ENCODE data around the gene LOXL1.

LOXL1 gene

DNA sequence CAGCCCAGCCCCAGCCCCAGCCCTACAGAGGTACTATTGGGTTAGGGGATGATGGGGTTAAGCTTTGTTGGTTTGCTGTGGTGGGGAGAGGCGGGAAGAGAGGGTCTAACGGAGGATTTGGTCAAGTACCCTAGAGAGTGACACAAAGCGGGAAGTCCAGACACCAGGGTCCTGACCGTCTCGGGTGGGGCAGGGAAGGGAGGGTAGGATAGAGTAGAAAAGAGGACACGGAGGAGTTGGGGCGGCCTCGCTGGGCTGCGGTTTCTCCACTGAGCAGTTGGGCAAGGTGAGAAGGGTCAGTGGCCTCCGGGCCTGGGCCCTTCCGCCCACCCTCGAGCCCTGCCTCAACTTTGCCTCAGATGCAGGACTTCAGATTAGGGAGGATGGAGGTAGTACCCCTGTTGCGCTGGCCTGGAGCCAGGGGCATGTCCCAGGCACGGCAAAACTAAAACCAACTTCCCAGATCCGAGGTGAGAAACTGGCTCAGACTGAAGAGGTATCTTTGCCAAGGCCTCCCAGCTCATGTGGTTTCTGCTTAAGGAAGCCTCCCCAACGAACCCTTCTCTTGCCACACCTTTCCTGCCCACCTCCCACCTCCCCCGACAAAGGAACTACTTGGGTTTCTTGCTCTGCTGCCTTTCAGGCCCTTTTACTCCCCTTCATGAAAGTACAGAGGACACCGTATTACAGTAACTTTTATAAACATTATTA is 68.8 kb downstream of the LOXL1 start:
- no peak for DNase-seq (ENCODE audit: low spot score)

DNA sequence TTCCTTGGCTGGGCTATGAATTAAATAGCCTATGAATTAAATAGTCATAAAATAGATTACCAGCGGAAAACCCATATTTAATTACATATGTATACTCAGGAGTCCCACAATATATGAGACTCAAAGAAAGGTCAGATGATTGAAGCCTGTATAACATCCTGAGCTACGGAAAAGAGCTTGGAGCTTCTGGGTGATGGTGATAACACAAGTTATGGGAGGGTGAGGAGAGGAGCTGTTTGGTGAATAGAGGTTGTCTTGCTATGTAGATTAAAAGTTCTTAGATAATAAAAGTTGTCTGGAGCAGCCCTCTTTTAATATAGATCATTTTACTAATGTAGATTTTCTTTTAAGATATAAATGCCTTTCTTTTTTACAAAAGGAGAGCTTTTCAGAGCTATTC is 70.0 kb downstream of the LOXL1 start:
- no peak for DNase-seq (ENCODE audit: low spot score)

DNA sequence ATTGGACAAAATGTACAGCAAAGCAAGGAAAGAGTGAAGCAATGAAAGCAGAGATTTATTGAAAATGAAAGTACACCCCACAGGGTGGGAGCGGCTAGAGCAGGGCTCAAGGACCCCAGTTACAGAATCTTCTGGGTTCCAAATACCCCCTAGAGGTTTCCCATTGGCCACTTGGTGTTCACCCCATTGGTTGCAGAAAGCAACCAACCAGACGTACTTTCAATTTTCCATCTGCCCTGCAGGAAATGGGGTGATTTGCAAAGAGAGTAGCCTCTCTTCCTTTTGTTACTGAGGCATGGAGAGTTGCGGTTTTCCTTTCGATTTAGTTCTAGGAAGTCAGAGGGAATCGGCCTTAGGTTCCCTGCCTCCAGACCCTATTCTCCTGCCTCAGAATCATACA is 70.7 kb downstream of the LOXL1 start:
- no peak for DNase-seq (ENCODE audit: low spot score)

DNA sequence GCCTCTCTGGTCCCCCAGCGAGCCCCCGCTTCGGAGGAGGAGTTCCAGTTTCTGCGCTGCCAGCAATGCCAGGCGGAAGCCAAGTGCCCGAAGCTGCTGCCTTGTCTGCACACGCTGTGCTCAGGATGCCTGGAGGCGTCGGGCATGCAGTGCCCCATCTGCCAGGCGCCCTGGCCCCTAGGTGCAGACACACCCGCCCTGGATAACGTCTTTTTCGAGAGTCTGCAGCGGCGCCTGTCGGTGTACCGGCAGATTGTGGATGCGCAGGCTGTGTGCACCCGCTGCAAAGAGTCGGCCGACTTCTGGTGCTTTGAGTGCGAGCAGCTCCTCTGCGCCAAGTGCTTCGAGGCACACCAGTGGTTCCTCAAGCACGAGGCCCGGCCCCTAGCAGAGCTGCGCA is 71.7 kb downstream of the LOXL1 start:
- no peak for DNase-seq (ENCODE audit: low spot score)

All from SW480 (cell line).